ENCODE results near the gene DGKG.

- TF ChIP-seq POLR2A (IDR thresholded peaks at IDR 0.05) (no peak), CTCF (IDR thresholded peaks at IDR 0.05) (no peak), EP300 (IDR thresholded peaks at IDR 0.05) (no peak)
These were observed 263.3 kb downstream of the DGKG start for GRCh38 chr3:186098740-186099139.

All from tibial nerve (tissue), 4 donors.